ENCODE results near the gene LRG1.

The LRG1 gene

DNA sequence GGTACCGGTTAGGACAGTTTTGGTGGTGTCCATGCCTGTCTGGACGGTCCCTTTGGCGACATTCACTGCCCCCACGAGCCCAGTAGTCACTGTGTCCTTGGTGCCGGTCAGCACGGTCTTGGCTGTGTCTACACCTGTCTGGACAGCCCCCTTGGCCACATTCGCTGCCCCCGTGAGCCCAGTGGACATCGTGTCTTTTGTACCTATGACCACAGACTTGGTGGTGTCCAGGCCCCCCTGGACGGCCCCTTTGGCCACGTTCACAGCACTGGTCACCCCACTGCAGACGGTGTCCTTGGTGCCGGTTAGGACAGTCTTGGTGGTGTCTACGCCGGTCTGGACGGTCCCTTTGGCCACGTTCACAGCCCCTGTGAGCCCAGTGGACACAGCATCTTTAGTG, 27.8 kb downstream of the LRG1 start:
- Histone ChIP-seq H3K4me2 (ENCODE audit: low read length, poor library complexity, severe bottlenecking) (no peak overlapping the region), H2BK5ac (ENCODE audit: low read depth, low read length, poor library complexity, severe bottlenecking) (no peak overlapping the region), H3K9me3 (ENCODE audit: control insufficient read depth, low read length) (no peaks in the 10 kb centered on the region), H2BK12ac (ENCODE audit: low read length in 2 of 2) (no peak overlapping the region), H3K23ac (ENCODE audit: low read length in 2 of 2) (no peak overlapping the region), H2BK15ac (ENCODE audit: low read depth, poor library complexity, severe bottlenecking) (no peak overlapping the region), H3K4me3 (ENCODE audit: insufficient read depth in 1 of 2, low read depth in 1 of 2, low read length in 2 of 2) (no peak overlapping the region), H3K9ac (ENCODE audit: low read length) (no peak overlapping the region), H3K27me3 (ENCODE audit: control insufficient read depth in 1 of 2, insufficient read depth in 1 of 2, low read length in 2 of 2) (peaks cover 0 to 9% of the 10 kb centered on the region in 2 experiments), H4K91ac (ENCODE audit: low read length) (no peak overlapping the region), H3K36me3 (ENCODE audit: control insufficient read depth in 1 of 2, insufficient read depth in 2 of 2, low read depth in 1 of 2, low read length in 2 of 2) (peaks cover 0 to 14% of the 10 kb centered on the region in 2 experiments), H3K18ac (ENCODE audit: low read depth in 1 of 2, low read length in 2 of 2) (no peak overlapping the region), H3K4me1 (ENCODE audit: control insufficient read depth, insufficient read depth, low read depth, low read length) (peaks cover 8% of the 10 kb centered on the region), H3K27ac (ENCODE audit: low read length, poor library complexity, severe bottlenecking) (no peak overlapping the region), H3K79me1 (replicated peaks; ENCODE audit: low read length, poor library complexity, severe bottlenecking) (no peaks in the 10 kb centered on the region), H2BK120ac (ENCODE audit: low read depth, low read length) (no peak overlapping the region), H3K4ac (ENCODE audit: low read depth in 1 of 2, low read length in 2 of 2) (no peak overlapping the region), H3K14ac (ENCODE audit: low read length in 2 of 2) (peak overlapping the region in 1 of 2 experiments; percentile 4), H2AFZ (ENCODE audit: low read depth, low read length) (no peak overlapping the region), H4K8ac (ENCODE audit: low read length) (no peak overlapping the region), H2AK5ac (ENCODE audit: low read length, severe bottlenecking) (no peak overlapping the region)
- no peak for DNase-seq
- 86% methylated on average over 17 of the region's 17 CpGs for WGBS

DNA sequence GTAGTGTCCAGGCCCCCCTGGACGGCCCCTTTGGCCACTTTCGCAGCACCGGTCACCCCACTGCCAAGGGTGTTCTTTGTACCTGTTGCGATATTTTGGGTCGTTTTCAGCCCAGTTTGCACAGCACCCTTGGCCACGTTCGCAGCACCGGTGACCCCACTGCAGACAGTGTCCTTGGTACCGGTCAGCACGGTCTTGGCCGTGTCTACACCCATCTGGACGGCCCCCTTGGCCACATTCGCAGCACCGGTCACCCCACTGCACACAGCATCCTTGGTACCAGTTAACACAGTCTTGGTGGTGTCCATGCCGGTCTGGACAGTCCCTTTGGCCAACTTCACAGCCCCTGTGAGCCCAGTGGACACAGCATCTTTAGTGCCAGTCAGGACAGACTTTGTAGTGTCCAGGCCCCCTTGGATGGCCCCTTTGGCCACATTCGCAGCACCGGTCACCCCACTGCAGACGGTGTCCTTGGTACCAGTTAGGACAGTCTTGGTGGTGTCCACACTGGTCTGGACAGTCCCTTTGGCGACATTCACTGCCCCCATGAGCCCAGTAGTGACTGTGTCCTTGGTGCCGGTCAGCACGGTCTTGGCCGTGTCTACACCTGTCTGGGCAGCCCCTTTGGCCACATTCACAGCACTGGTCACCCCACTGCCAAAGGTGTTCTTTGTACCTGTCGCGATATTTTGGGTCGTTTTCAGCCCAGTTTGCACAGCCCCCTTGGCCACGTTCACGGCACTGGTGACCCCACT, 28.4 kb downstream of the LRG1 start:
- H3K4me3 ChIP-seq (ENCODE audit: insufficient read depth in 1 of 2, low read depth in 1 of 2, low read length in 2 of 2) = no peak overlapping the region

DNA sequence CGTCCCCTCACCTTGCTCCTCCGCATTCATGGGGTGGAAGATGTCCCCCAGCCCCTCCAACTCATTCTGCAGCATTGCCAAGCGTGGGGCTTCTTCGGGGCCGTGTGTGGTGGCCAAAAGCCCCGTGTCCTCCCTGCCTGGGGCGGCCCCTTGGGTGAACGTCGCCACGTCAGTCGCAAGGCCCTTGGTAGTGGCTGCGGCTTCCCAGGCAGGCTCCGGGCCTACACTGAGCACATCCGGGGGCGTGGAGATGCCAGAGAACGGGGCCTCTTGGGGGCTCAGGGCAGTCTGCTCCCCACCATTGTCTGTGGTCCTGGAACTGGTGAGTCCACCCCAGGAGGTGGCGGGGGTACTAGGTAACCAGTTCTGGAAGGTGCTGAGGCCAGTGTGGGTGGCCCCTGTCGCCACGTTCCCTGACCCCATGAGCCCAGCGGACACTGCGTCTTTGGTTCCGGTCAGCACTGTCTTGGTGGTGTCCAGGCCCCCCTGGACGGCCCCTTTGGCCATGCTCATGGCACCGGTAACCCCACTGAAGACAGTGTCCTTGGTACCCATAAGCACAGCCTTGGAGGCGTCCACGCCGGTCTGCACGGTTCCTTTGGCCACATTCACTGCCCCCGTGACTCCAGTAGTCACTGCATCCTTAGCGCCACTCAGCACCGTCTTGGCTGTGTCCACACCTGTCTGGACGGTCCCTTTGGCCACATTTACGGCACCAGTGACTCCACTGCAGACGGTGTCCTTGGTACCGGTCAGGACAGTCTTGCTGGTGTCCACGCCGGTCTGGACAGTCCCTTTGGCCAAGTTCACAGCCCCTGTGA, 29.2 kb downstream of the LRG1 start:
- H3K14ac ChIP-seq (ENCODE audit: low read length in 2 of 2) = no peak overlapping the region
- no peak overlapping the region for H3K9ac ChIP-seq (ENCODE audit: low read length)
- H4K91ac ChIP-seq (ENCODE audit: low read length) = peak overlapping the region; percentile 20
- no peak overlapping the region for H2BK15ac ChIP-seq (ENCODE audit: low read depth, poor library complexity, severe bottlenecking)
- H3K4ac ChIP-seq (ENCODE audit: low read depth in 1 of 2, low read length in 2 of 2) = peak overlapping the region in 1 of 2 experiments; percentile 13
- WGBS = 88% methylated on average over 37 of the region's 37 CpGs
- H2BK12ac ChIP-seq (ENCODE audit: low read length in 2 of 2) = no peak overlapping the region
- no peak overlapping the region for H3K4me2 ChIP-seq (ENCODE audit: low read length, poor library complexity, severe bottlenecking)
- H2AFZ ChIP-seq (ENCODE audit: low read depth, low read length) = no peak overlapping the region
- no peak overlapping the region for H2BK120ac ChIP-seq (ENCODE audit: low read depth, low read length)
- no peak overlapping the region for H2AK5ac ChIP-seq (ENCODE audit: low read length, severe bottlenecking)
- no peak overlapping the region for H3K4me3 ChIP-seq (ENCODE audit: insufficient read depth in 1 of 2, low read depth in 1 of 2, low read length in 2 of 2)
- DNase-seq = no peak
- H3K27ac ChIP-seq (ENCODE audit: low read length, poor library complexity, severe bottlenecking) = no peak overlapping the region
- H3K18ac ChIP-seq (ENCODE audit: low read depth in 1 of 2, low read length in 2 of 2) = no peak overlapping the region
- H3K23ac ChIP-seq (ENCODE audit: low read length in 2 of 2) = no peak overlapping the region
- peaks cover 2% of the 10 kb centered on the region for H3K79me1 ChIP-seq (replicated peaks; ENCODE audit: low read length, poor library complexity, severe bottlenecking)
- H3K9me3 ChIP-seq (ENCODE audit: control insufficient read depth, low read length) = no peaks in the 10 kb centered on the region
- H4K8ac ChIP-seq (ENCODE audit: low read length) = no peak overlapping the region
- H3K4me1 ChIP-seq (ENCODE audit: control insufficient read depth, insufficient read depth, low read depth, low read length) = peaks cover 10% of the 10 kb centered on the region
- peaks cover 12 to 28% of the 10 kb centered on the region in 2 experiments for H3K36me3 ChIP-seq (ENCODE audit: control insufficient read depth in 1 of 2, insufficient read depth in 2 of 2, low read depth in 1 of 2, low read length in 2 of 2)
- H2BK5ac ChIP-seq (ENCODE audit: low read depth, low read length, poor library complexity, severe bottlenecking) = no peak overlapping the region
- peaks cover 0 to 3% of the 10 kb centered on the region in 2 experiments for H3K27me3 ChIP-seq (ENCODE audit: control insufficient read depth in 1 of 2, insufficient read depth in 1 of 2, low read length in 2 of 2)

More for the DNA sequence above, 28.4 kb downstream of the LRG1 start:
- Histone ChIP-seq H4K8ac (ENCODE audit: low read length) (peak overlapping the region; percentile 29), H3K4ac (ENCODE audit: low read depth in 1 of 2, low read length in 2 of 2) (no peak overlapping the region), H2BK5ac (ENCODE audit: low read depth, low read length, poor library complexity, severe bottlenecking) (no peak overlapping the region), H2BK12ac (ENCODE audit: low read length in 2 of 2) (no peak overlapping the region), H3K79me1 (replicated peaks; ENCODE audit: low read length, poor library complexity, severe bottlenecking) (peaks cover 2% of the 10 kb centered on the region), H2AK5ac (ENCODE audit: low read length, severe bottlenecking) (no peak overlapping the region), H3K4me2 (ENCODE audit: low read length, poor library complexity, severe bottlenecking) (no peak overlapping the region), H3K9me3 (ENCODE audit: control insufficient read depth, low read length) (no peaks in the 10 kb centered on the region), H3K9ac (ENCODE audit: low read length) (no peak overlapping the region), H2BK15ac (ENCODE audit: low read depth, poor library complexity, severe bottlenecking) (no peak overlapping the region), H2AFZ (ENCODE audit: low read depth, low read length) (no peak overlapping the region), H3K27me3 (ENCODE audit: control insufficient read depth in 1 of 2, insufficient read depth in 1 of 2, low read length in 2 of 2) (peaks cover 0 to 5% of the 10 kb centered on the region in 2 experiments), H3K27ac (ENCODE audit: low read length, poor library complexity, severe bottlenecking) (no peak overlapping the region), H3K4me1 (ENCODE audit: control insufficient read depth, insufficient read depth, low read depth, low read length) (peaks cover 8% of the 10 kb centered on the region), H2BK120ac (ENCODE audit: low read depth, low read length) (no peak overlapping the region), H4K91ac (ENCODE audit: low read length) (peak overlapping the region; percentile 20), H3K14ac (ENCODE audit: low read length in 2 of 2) (no peak overlapping the region), H3K23ac (ENCODE audit: low read length in 2 of 2) (no peak overlapping the region), H3K36me3 (ENCODE audit: control insufficient read depth in 1 of 2, insufficient read depth in 2 of 2, low read depth in 1 of 2, low read length in 2 of 2) (peaks cover 4 to 20% of the 10 kb centered on the region in 2 experiments), H3K18ac (ENCODE audit: low read depth in 1 of 2, low read length in 2 of 2) (no peak overlapping the region)
- DNase-seq = no peak
- WGBS = 88% methylated on average over 27 of the region's 27 CpGs

DNA sequence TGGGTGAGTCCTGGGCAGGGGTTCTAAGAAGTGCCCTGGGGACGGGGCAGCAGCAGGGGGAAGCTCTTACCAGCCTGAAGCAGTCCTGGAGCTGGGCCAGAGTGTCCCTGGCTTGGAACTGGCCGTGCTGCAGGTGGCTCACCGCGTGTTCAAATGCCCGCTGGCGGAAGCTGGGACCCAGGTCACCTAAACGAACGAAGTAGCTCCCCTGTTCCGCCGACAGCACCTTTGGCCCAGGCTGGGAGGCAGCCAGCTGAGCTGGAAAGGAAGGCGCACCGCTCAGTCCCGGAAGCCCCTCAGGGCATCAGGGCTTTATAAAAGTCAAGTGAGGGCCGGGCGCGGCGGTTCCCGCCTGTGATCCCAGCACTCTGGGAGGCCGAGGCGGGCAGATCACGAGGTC, 31.1 kb downstream of the LRG1 start:
- H3K4me3 ChIP-seq (ENCODE audit: insufficient read depth in 1 of 2, low read depth in 1 of 2, low read length in 2 of 2) = no peak overlapping the region
- WGBS = 97% methylated on average over 18 of the region's 21 CpGs
- H4K91ac ChIP-seq (ENCODE audit: low read length) = no peak overlapping the region

More for the DNA sequence above, 31.1 kb downstream of the LRG1 start:
- DNase-seq = no peak
- H3K27me3 ChIP-seq (ENCODE audit: control insufficient read depth in 1 of 2, insufficient read depth in 1 of 2, low read length in 2 of 2) = no peaks in the 10 kb centered on the region
- H2BK120ac ChIP-seq (ENCODE audit: low read depth, low read length) = no peak overlapping the region
- H3K4me1 ChIP-seq (ENCODE audit: control insufficient read depth, insufficient read depth, low read depth, low read length) = peaks cover 10% of the 10 kb centered on the region
- no peak overlapping the region for H3K14ac ChIP-seq (ENCODE audit: low read length in 2 of 2)
- H3K36me3 ChIP-seq (ENCODE audit: control insufficient read depth in 1 of 2, insufficient read depth in 2 of 2, low read depth in 1 of 2, low read length in 2 of 2) = peaks cover 21 to 47% of the 10 kb centered on the region in 2 experiments
- H2AK5ac ChIP-seq (ENCODE audit: low read length, severe bottlenecking) = no peak overlapping the region
- H4K8ac ChIP-seq (ENCODE audit: low read length) = no peak overlapping the region
- no peak overlapping the region for H3K27ac ChIP-seq (ENCODE audit: low read length, poor library complexity, severe bottlenecking)
- peaks cover 2% of the 10 kb centered on the region for H3K79me1 ChIP-seq (replicated peaks; ENCODE audit: low read length, poor library complexity, severe bottlenecking)
- no peaks in the 10 kb centered on the region for H3K9me3 ChIP-seq (ENCODE audit: control insufficient read depth, low read length)
- no peak overlapping the region for H2BK15ac ChIP-seq (ENCODE audit: low read depth, poor library complexity, severe bottlenecking)
- H3K9ac ChIP-seq (ENCODE audit: low read length) = no peak overlapping the region
- H2AFZ ChIP-seq (ENCODE audit: low read depth, low read length) = no peak overlapping the region
- H3K4ac ChIP-seq (ENCODE audit: low read depth in 1 of 2, low read length in 2 of 2) = no peak overlapping the region
- no peak overlapping the region for H2BK5ac ChIP-seq (ENCODE audit: low read depth, low read length, poor library complexity, severe bottlenecking)
- H2BK12ac ChIP-seq (ENCODE audit: low read length in 2 of 2) = no peak overlapping the region
- H3K23ac ChIP-seq (ENCODE audit: low read length in 2 of 2) = no peak overlapping the region
- no peak overlapping the region for H3K4me2 ChIP-seq (ENCODE audit: low read length, poor library complexity, severe bottlenecking)
- no peak overlapping the region for H3K18ac ChIP-seq (ENCODE audit: low read depth in 1 of 2, low read length in 2 of 2)

Data from mesenchymal stem cell (in vitro differentiated cells and primary cell).